LNCAP (cell line): ENCODE results near the gene BAIAP2.

Source experiments
- CTCF ChIP-seq: fragments of 450-650 bp; IDR thresholded peaks from 2 replicates; pipeline ENCODE4 v1.5.1; 2017; ENCODE audit warnings: mild to moderate bottlenecking

Gene BAIAP2

GRCh38 chr17:81076141-81076679, 41.3 kb downstream of the BAIAP2 start:
- TF ChIP-seq CTCF, result no peak

DNA sequence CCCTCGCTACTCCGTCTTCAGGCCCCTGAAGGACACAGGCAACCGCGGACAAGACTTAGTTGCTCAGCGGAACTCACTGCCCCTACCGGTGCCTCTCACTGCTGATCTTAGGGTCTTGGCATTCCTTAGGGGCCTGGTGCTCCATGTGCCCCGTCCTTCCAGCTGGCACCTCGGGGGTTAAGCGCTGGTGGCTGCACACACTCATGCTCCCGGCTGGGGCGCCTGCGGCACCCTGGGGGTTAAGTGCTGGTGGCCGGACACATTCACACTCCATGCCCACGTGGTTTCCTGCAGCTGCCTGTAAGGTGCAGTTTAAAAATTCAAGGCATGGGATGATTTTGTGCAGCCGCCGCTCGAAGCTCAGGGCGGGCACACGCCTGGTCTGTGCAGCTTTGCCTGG, 45.1 kb downstream of the BAIAP2 start:
- no peak for TF ChIP-seq CTCF

GRCh38 chr17:81081222-81082176, 46.5 kb downstream of the BAIAP2 start:
- no peak for TF ChIP-seq CTCF

DNA sequence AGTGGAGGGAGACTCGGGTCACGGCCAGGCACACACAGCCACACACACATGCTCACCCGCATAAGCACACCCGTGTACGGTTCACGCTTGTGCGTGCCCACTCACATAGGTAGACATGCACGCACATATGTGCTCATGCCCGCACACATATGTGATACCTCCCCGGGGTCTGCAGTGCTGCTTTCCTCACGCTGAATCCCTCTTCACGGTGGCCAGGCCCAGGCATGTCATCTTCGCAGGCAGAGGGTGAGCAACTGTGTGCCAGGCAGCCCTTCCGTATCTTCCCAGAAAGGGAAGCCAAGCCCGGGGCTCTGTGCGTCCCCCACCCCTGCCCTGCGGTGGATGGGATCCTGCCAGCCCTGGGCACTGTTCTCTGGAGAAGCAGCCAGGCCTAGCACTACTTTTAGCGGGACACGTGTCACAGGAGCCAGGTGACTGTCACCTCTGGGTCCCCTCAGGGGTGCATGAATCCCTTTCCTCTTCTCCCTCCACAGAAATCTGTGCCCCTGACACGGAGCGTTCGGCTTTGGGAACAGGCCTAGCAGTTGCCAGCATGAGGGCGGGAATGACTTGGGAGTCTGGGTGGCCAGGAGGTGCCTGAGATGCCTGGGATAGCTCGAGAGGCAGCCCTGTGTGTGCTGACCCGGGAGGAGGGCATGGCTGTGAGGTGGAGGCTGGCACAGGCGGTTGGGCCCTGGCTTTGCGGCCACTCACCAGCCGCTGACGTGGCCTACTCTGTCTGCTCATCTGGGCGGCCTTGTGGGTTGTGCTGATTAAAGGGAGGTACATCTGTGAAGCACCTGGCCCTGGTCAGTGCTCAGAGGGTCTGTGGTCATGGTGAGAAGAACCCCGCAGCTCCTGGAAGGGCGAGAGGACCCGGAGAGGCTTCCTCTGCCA, 47.5 kb downstream of the BAIAP2 start:
- no peak for TF ChIP-seq CTCF

- TF ChIP-seq CTCF, result no peak
Measured at GRCh38 chr17:81083125-81083765, 48.3 kb downstream of the BAIAP2 start.

- TF ChIP-seq CTCF, result no peak
Measured at GRCh38 chr17:81084680-81085419, 49.9 kb downstream of the BAIAP2 start.
